SIG-M5 (cell line): ENCODE data around the gene DPEP1.
"Not testable (repeated sequence)": the region's sequence is repeated elsewhere in the genome, so short reads cannot be mapped to it uniquely, and the experiment has no call there.

ENCODE experiments used
- DNase-seq: peaks from one replicate; lab custom pipeline; 2025; lab: John Stamatoyannopoulos, UW

Gene DPEP1

DNA sequence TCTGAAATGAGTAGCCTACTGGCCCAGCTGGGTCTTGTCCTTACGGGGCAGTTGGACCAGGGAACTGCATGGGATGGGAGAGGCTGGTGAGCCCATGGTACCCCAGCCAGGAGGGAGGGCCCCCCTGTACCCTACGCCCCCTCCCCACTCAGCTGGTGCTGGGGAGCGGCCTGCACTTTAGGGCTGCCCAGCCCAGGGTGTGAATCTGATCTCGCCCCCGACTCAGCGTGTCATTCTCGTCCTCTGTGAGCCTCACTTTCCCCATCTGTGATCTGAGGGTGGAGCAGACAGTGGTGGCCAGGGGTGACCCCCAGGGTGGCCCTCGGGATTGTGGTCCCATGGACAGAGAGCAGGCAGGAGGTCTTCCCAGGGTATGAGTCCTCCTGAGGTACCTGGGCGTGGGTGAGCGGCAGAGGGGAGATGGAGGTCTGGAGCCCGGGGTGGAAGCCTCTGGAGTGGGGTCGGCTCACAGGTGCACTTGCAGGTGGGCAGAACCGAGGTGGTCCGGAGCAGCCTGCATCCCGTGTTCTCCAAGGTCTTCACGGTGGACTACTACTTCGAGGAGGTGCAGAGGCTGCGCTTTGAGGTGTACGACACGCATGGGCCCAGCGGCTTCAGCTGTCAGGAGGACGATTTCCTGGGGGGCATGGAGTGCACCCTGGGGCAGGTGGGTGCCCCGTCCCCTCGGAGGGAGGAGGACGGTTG, 36.2 kb upstream of the DPEP1 start:
- no peak for DNase-seq

- DNase-seq = no peak
Observed at GRCh38 chr16:89579351-89579750, 34.1 kb upstream of the DPEP1 start.

DNA sequence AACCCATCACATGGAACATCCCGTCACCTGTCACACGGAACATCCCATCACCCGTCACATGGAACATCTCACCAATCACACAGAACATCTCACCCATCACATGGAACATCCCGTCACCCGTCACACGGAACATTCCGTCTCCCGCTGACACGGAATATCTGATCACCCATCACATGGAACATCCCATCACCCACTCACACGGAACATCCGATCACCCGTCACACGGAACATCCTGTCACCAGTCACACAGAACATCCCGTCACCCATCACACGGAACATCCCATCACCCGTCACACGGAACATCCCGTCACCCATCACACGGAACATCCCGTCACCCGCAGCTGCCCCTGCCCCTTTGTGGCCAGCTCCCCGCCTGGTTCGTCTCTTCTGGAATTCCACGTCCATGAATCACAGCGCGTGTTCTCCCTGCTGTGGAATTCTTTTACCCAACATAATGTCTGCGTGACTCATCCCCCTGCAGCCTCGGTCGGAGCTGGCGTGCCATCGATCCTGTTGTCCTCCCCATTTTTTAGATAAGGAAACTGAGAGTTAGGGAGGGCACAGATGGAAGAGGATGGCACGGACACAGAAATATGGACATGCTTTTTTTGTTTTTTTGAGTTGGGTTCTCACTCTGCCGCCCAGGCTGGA, 32.3 kb upstream of the DPEP1 start:
- no peak for DNase-seq

GRCh38 chr16:89581861-89582563, 31.4 kb upstream of the DPEP1 start:
- DNase-seq = no peak

DNA sequence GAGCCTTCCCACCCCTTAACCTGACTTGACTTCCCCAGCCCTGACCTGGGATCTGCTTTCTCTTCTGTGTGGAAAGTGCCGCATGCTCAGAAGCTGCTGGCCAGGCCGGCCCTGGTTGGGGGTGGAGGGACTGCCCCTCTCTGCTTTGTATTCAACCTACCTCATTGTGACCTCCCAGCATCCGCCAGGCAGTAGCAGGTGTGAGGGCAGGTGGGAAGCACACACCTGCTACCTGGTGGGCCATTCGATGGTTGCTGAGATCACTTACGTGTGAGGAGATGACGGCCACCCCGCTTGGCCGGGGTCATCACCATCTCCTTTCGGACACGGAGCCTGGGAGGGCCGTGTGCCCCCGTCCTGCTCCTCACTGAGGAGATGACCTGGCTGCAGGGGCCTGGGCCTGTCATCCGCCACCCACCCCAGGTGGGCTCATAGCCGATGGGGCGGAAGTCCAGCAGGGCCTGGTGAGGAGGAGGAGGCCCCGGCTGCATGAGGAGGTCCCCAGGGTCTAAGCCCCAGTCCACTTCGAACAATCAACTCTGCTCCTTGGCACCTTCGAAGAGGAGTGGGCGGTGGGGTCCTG, 30.7 kb upstream of the DPEP1 start:
- no peak for DNase-seq

- DNase-seq = no peak
Observed at GRCh38 chr16:89583197-89583894, 30.1 kb upstream of the DPEP1 start.

DNA sequence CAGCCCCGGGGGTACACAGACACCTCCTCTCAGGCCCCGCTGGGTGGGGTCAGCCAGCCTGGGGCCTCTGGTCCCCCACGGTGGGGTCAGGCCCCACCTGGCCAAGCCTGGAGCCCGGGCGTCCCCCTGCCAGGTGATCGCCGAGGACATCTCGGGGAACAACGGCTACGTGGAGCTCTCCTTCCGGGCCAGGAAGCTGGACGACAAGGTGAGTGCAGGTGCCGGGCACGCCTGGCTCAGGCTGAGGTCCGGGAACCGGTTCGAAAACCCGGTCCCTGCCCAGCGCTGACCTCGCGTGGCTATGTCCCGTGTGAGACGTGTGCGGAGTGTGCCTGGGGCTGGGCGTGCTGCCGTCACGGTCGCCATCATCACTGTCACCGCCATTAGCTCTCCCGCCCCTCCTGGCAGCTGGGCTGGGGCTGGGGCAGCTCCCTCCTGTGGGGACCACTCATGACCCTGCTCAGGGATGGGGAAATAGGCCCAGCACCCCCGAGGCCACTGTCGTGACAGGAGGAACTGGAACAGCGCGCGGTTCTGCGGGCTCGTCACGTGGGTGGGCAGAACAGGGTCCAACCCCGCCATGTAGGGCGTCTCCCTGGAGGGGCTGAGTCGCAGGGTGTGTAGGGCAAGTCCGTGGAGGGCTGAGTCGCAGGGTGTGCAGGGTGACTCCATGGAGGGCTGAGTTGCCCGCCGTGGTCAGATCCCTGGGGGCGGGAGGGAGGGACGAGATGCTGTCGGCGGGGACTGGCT, 29.4 kb upstream of the DPEP1 start:
- no peak for DNase-seq

GRCh38 chr16:89584768-89585549, 28.5 kb upstream of the DPEP1 start:
- no peak for DNase-seq

DNA sequence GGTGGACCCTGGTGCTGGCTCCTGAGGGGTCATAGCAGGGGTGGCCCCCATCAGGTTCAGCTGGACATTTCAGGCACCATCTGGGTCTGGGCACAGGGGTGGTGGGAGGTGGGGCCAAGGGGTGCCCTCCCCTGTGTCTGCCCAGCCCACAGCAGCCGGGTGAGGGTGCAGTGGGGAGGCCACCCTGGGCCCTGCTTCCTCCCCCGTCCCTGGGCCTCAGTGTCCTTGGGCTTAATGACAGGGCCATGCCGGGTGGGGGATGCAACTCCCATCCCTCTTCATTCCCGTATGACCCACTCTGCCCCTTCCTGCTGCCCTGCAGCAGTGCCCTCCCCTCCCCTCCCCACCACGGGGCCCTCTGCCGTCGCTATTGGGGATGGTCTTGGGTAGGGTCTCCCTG, 27.2 kb upstream of the DPEP1 start:
- DNase-seq = no peak

- DNase-seq = no peak
Observed at GRCh38 chr16:89586853-89587252, 26.6 kb upstream of the DPEP1 start.

DNA sequence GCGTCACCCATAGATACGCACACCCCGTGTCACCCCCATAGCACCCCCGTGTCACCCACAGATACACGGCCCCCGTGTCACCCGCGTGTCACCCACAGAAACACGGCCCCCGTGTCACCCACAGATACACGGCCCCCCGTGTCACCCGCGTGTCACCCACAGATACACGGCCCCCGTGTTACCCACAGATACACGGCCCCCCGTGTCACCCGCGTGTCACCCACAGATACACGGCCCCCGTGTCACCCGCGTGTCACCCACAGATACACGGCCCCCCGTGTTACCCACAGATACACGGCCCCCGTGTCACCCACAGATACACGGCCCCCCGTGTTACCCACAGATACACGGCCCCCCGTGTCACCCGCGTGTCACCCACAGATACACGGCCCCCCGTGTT, 25.8 kb upstream of the DPEP1 start:
- not testable (repeated sequence) for DNase-seq

DNA sequence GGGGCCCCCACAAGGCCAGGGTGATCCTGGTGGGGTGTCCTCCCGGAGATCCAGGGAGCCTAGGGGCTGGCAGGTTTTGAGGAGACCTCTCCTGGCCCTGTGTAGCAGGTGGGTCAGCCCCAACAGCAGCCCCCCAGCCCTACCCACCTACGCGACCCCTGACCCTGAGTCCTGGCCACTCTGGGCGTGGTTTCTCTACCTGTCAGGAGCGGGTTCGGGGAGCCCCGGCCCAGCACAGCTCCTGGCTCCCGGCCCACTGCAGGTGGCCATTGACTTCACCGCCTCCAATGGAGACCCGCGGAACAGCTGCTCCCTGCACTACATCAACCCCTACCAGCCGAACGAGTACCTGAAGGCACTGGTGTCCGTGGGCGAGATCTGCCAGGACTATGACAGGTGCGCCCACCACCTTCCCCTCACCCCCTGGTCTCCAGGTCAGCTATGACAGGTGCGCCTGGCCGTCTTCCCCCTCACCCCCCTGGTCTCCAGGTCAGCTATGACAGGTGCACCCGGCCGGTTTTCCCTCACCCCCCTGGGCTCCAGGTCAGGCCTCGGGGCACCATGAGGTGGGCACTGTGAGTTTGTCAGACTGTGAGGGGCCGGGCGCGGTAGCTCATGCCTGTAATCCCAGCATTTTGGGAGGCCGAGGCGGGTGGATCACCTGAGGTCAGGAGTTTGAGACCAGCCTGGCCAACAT, 24.9 kb upstream of the DPEP1 start:
- no peak for DNase-seq

DNA sequence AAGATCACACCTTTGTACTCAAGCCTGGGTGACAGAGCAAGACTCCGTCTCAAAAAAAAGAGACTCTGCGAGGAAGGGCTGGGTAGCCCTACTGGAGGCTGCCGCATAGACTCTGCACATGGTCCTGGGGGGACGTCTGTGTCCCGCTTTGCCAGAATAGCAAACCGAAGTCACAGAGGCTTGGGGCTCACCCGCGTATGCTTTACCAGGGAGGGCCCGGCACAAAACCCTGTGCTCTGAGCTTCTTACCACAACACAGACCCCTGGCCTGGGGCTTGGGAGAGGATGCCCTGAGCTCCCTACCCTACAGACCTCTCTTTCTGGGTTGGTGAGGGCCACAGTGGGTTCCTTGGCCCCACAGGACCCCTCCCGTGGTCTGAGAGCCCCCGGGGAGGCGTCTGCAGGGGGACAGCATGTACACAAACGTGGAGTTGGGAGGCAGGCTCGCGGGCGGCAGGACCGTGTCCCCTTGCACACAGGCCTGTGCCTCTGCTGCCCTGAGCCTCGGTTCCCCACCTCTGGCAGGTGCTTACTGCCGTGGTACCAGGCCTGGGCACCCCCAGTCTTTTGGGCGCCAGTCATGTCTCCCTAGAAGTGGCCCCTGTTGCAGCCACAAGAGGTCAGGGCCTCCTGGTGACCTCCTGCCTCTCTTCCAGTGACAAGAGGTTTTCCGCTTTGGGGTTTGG, 24.1 kb upstream of the DPEP1 start:
- no peak for DNase-seq

- no peak for DNase-seq
Observed at GRCh38 chr16:89593841-89594240, 19.6 kb upstream of the DPEP1 start.

GRCh38 chr16:89595330-89596060, 17.9 kb upstream of the DPEP1 start:
- DNase-seq = no peak

DNA sequence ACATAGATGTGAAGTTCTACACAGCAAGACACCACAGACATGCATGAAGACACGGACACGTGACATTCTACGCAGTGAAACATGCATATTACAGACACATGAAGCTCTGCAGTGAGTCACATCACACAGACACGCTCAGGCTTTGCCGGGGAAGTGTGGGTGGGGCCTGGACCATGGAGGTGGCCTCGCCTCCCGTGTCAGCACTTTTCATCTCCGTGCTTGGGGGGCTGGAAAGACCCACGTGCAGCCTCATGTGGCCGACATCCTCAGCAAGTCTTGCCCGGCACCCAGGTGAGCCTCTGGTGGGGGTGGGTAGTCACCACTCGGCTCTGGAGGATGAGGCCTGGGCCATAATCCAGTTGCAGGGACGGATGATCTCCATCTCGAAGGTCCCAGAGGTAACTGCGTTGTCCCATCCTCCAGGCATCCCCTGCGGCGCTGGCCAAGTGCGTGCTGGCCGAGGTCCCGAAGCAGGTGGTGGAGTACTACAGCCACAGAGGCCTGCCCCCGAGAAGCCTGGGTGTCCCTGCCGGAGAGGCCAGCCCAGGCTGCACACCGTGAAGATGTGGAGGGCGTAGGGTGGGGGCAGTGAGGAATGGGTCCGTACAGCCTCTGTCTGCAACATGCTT, 17.3 kb upstream of the DPEP1 start:
- DNase-seq = no peak

DNA sequence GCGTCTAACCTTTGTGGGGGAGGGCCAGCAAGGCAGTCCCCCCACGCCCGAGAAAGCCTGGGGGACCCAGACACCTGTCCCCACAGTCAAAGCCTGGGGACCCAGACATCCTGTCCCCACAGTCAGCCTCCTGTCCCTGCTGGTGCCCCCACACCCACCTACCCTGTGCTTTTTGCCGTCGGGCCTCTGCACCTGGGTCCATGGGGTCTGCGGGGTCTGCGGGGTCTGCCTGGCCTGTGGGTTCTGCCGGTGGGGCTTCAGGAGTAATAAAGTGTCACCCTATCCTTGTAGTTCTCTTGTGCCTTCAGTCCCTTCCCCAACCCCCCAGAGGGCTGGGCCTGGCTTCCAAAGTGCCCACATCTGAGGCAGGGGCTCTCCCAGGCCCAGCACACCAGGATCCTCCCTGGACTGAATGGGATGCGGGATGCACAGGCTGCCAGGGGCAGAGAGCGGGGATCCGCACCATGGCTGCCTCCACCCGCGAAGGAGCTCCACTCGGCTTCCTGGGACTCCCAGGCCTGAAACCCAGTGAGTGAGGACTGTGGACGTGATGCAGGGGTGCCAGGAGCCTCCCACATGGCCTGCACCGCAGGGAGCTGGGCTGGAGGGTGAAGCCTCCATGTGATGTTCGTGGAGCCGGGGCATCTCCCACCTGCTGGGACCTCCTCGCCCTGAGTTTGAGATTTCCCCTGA, 16.3 kb upstream of the DPEP1 start:
- DNase-seq = no peak

DNA sequence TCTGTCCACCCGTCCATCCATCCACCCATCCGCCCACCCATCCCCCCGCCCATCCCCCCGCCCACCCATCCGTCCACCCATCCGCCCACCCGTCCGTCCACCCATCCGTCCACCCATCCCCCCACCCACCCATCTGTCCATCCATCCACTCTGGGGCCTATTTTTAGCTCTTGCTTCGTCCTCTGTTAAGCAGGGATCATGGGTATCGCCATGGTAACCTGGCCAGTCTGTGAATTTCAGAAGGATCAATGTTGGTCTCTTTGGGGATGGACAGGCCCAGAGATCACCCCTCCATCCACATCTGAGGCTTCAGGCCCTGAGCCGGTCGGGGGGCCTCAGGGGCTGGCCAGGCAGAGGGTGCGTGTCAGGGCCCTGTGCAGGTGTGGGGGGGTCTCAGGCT, 15.2 kb upstream of the DPEP1 start:
- no peak for DNase-seq
